ENCODE data around the gene ANKS1A. TPM values are rescaled to one million over a fixed set of nuclear protein-coding genes. Genes with fewer than 3 reads are reported as not detected.

Gene ANKS1A
- total RNA-seq, 3 donors from 2014 or later (not counting 1 experiment from before 2014, with no cell fraction given), result 10.4 to 11.5 (median 10.9) TPM

DNA sequence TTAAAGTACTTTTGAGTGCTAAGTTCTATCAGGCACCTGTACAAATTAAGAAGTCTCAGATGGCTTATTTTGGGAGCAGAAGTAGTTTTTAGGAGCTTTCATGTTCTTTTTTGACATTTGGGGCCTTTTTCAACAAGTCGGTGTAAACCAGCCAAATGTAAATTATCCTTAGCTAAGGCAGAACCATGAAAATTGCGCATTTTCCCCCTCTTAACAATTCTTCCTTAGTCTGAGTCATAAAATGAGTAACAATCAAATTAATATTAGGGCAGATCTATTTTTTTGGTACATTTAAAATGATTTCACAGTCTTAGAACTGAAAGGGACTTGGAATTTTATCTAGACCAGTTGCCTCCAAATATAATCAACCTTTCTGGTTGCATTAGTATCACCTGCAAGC, 87.2 kb downstream of the ANKS1A start:
- Mint-ChIP-seq H3K4me1 (no peaks in the 10 kb centered on the region), H3K36me3 (no peaks in the 10 kb centered on the region), H3K4me3 (no peak overlapping the region), H3K27me3 (ENCODE audit: low read depth in 2 of 2) (no peaks in the 10 kb centered on the region), H3K27ac (no peak overlapping the region), H3K9me3 (no peaks in the 10 kb centered on the region)
- TF ChIP-seq, protein P1, sequence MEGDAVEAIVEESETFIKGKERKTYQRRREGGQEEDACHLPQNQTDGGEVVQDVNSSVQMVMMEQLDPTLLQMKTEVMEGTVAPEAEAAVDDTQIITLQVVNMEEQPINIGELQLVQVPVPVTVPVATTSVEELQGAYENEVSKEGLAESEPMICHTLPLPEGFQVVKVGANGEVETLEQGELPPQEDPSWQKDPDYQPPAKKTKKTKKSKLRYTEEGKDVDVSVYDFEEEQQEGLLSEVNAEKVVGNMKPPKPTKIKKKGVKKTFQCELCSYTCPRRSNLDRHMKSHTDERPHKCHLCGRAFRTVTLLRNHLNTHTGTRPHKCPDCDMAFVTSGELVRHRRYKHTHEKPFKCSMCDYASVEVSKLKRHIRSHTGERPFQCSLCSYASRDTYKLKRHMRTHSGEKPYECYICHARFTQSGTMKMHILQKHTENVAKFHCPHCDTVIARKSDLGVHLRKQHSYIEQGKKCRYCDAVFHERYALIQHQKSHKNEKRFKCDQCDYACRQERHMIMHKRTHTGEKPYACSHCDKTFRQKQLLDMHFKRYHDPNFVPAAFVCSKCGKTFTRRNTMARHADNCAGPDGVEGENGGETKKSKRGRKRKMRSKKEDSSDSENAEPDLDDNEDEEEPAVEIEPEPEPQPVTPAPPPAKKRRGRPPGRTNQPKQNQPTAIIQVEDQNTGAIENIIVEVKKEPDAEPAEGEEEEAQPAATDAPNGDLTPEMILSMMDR (IDR thresholded peaks at IDR 0.05), result no peak
- no peaks in the 10 kb centered on the region for H3K4me1 ChIP-seq (ENCODE audit: control insufficient read depth, insufficient read depth, low read length)
- peaks cover 8% of the 10 kb centered on the region for H3K36me3 ChIP-seq (ENCODE audit: control insufficient read depth, insufficient read depth, low read length)
- WGBS (ENCODE audit: insufficient coverage), result 100% methylated on average over 1 of the region's 2 CpGs
- ATAC-seq, result no peak
- intact Hi-C loops (cut with micrococcal nuclease), result no loop called here
- H3K9me3 ChIP-seq (ENCODE audit: control insufficient read depth, insufficient read depth, low read length), result no peaks in the 10 kb centered on the region
- no peak overlapping the region for H3K4me3 ChIP-seq (ENCODE audit: low read length)
- no peak for DNase-seq
- H3K27me3 ChIP-seq (ENCODE audit: control insufficient read depth, insufficient read depth, low read length), result no peaks in the 10 kb centered on the region
- no peak overlapping the region for H3K27ac ChIP-seq (ENCODE audit: low read length)

DNA sequence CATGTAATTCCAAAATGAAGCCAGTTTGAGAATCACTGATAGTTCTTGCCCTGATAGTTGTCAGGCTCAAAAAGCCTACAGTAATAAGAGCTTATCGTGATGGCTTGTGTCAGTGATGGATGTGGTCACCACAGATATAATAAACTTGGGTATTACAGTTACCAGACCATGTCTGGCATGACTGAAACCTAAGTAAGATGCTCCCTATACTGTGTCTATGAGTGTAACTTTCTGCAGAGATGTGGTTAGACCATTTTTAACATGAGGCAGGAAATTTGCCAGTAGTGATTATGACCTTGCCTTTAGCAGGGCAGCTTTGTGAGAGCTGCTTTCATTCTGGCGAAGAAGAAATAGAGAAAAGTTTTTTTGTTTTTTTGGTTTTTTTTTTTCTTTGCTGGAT, 90.2 kb downstream of the ANKS1A start:
- Mint-ChIP-seq H3K4me3 (no peak overlapping the region), H3K9me3 (no peaks in the 10 kb centered on the region), H3K36me3 (no peaks in the 10 kb centered on the region), H3K27me3 (ENCODE audit: low read depth in 2 of 2) (no peaks in the 10 kb centered on the region), H3K4me1 (no peaks in the 10 kb centered on the region), H3K27ac (no peak overlapping the region)
- intact Hi-C loops (cut with micrococcal nuclease), result no loop called here
- ATAC-seq (no peak), DNase-seq (no peak)
- Histone ChIP-seq H3K36me3 (ENCODE audit: control insufficient read depth, insufficient read depth, low read length) (peaks cover 20% of the 10 kb centered on the region), H3K27me3 (ENCODE audit: control insufficient read depth, insufficient read depth, low read length) (no peaks in the 10 kb centered on the region), H3K27ac (ENCODE audit: low read length) (no peak overlapping the region), H3K4me3 (ENCODE audit: low read length) (no peak overlapping the region), H3K4me1 (ENCODE audit: control insufficient read depth, insufficient read depth, low read length) (no peaks in the 10 kb centered on the region), H3K9me3 (ENCODE audit: control insufficient read depth, insufficient read depth, low read length) (no peaks in the 10 kb centered on the region)
- TF ChIP-seq, protein P1 (IDR thresholded peaks at IDR 0.05), result no peak
- 87% methylated on average over 2 of the region's 2 CpGs for WGBS (ENCODE audit: insufficient coverage)

DNA sequence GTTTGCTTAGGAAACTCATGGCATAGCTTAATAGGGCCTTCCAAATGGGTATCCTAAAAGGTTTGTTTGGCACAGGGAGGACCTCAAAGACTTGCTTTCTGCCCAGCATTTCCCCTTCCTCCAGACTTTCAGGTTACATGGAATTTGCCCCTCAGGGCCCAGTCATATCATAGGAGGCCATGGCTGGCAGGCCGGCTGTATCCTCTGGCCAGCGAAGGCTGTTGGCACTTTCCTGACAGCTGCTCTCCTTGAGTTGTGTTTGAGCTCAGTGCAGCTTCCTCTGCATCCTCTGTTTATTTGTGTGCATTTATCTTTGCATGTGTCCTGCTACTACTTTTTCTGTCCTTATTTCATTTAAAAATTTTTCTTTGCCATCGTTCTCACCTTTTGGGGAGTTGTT, 90.9 kb downstream of the ANKS1A start:
- TF ChIP-seq, protein P1 (IDR thresholded peaks at IDR 0.05), result no peak
- Histone ChIP-seq H3K27ac (ENCODE audit: low read length) (no peak overlapping the region), H3K27me3 (ENCODE audit: control insufficient read depth, insufficient read depth, low read length) (no peaks in the 10 kb centered on the region), H3K4me1 (ENCODE audit: control insufficient read depth, insufficient read depth, low read length) (no peaks in the 10 kb centered on the region), H3K36me3 (ENCODE audit: control insufficient read depth, insufficient read depth, low read length) (peaks cover 28% of the 10 kb centered on the region), H3K9me3 (ENCODE audit: control insufficient read depth, insufficient read depth, low read length) (no peaks in the 10 kb centered on the region), H3K4me3 (ENCODE audit: low read length) (no peak overlapping the region)
- H3K4me1 Mint-ChIP-seq, result no peaks in the 10 kb centered on the region
- peaks cover 8% of the 10 kb centered on the region for H3K36me3 Mint-ChIP-seq
- H3K9me3 Mint-ChIP-seq, result no peaks in the 10 kb centered on the region
- DNase-seq (no peak), ATAC-seq (no peak)
- intact Hi-C loops (cut with micrococcal nuclease), result no loop called here
- no peak overlapping the region for H3K4me3 Mint-ChIP-seq
- H3K27ac Mint-ChIP-seq, result no peak overlapping the region
- no peaks in the 10 kb centered on the region for H3K27me3 Mint-ChIP-seq (ENCODE audit: low read depth in 2 of 2)
- WGBS (ENCODE audit: insufficient coverage), result 97% methylated on average over 3 of the region's 3 CpGs

DNA sequence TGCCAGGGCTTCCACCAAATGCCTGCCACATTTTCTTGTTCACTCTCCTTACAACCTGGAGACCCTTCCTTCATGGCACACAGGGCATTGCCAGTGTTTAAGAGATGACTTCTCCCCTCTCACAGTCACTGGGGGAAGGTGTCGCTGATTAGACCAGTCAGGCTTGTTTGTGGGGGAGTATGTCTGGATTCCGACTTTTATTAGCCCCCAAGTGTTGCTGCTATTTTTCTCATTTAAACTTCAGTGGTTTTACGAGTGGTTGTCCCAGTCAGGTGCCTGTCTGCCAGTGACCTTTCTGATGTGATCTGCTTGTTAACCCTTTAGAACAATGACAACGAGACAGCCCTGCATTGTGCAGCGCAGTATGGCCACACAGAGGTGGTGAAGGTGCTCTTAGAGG, 92.3 kb downstream of the ANKS1A start:
- 96% methylated on average over 4 of the region's 5 CpGs for WGBS (ENCODE audit: insufficient coverage)
- TF ChIP-seq, protein P1 (IDR thresholded peaks at IDR 0.05), result no peak
- H3K9me3 ChIP-seq (ENCODE audit: control insufficient read depth, insufficient read depth, low read length), result no peaks in the 10 kb centered on the region
- no peak overlapping the region for H3K4me3 Mint-ChIP-seq
- no peak overlapping the region for H3K27ac Mint-ChIP-seq
- no peak for ATAC-seq
- H3K36me3 ChIP-seq (ENCODE audit: control insufficient read depth, insufficient read depth, low read length), result peaks cover 42% of the 10 kb centered on the region
- no peaks in the 10 kb centered on the region for H3K9me3 Mint-ChIP-seq
- peaks cover 16% of the 10 kb centered on the region for H3K36me3 Mint-ChIP-seq
- no peak overlapping the region for H3K4me3 ChIP-seq (ENCODE audit: low read length)
- DNase-seq, result no peak
- H3K27me3 Mint-ChIP-seq (ENCODE audit: low read depth in 2 of 2), result no peaks in the 10 kb centered on the region
- H3K4me1 Mint-ChIP-seq, result no peaks in the 10 kb centered on the region
- H3K4me1 ChIP-seq (ENCODE audit: control insufficient read depth, insufficient read depth, low read length), result no peaks in the 10 kb centered on the region
- no peak overlapping the region for H3K27ac ChIP-seq (ENCODE audit: low read length)
- no peaks in the 10 kb centered on the region for H3K27me3 ChIP-seq (ENCODE audit: control insufficient read depth, insufficient read depth, low read length)
- intact Hi-C loops (cut with micrococcal nuclease), result no loop called here

Measured in natural killer cell (primary cell).